ENCODE measurements around the gene CRYGN. TPM values are rescaled to one million over a fixed set of nuclear protein-coding genes. Genes with fewer than 3 reads are reported as not detected.

CRYGN gene
- total and polyA plus RNA-seq, 2 of the 13 experiments (the other 11 are each of a cell fraction or from before 2014, with no cell fraction given): 0.11 TPM; not detected in 1

GRCh38 chr7:151432658-151433521, 7.1 kb downstream of the CRYGN start:
- no TSS peak for BruUV-seq (replicated peaks)
- no peak overlapping the region for H2AFZ ChIP-seq (ENCODE audit: low read length)
- DNase-seq (ENCODE audit: low spot score): no peak
- no peak overlapping the region for H3K4me2 ChIP-seq (ENCODE audit: low read depth, low read length)
- intact Hi-C loops (cut with micrococcal nuclease; ENCODE audit: unreplicated experiment): no loop called here
- peaks cover 11 to 71% of the 10 kb centered on the region in 2 experiments for H3K27me3 ChIP-seq (ENCODE audit: control insufficient read depth in 1 of 2, insufficient read depth in 2 of 2, low read length in 2 of 2)
- TF ChIP-seq ZNF512B (CRISPR knock-in tag; IDR thresholded peaks at IDR 0.05; ENCODE audit: borderline replicate concordance) (no peak), NFE2 (CRISPR knock-in tag; IDR thresholded peaks at IDR 0.05) (no peak), SRY (CRISPR knock-in tag; IDR thresholded peaks at IDR 0.05) (no peak), RNF2 (conservative IDR thresholded peaks at IDR 0.05; ENCODE audit: low read depth) (no peak), FOXA1 (IDR thresholded peaks at IDR 0.05) (no peak), FOXA1 (CRISPR knock-in tag; IDR thresholded peaks at IDR 0.05) (no peak), TSC22D2 (CRISPR knock-in tag; IDR thresholded peaks at IDR 0.05; ENCODE audit: borderline replicate concordance) (no peak)
- no peak overlapping the region for H3K9ac ChIP-seq (ENCODE audit: insufficient read depth, low read depth, low read length)
- CTCF ChIA-PET (ENCODE audit: low intra/inter-chr PET ratio, low total read pairs): no interaction called here
- in situ Hi-C loops (cut with HindIII; ENCODE audit: extremely low pct_ligation_motif_present, low pct_unique_long_range_greater_than_20kb): no loop called here
- H4K20me1 ChIP-seq (ENCODE audit: insufficient read depth, low read length): no peaks in the 10 kb centered on the region
- POLR2A ChIA-PET: no interaction called here
- H3K27ac ChIP-seq (ENCODE audit: extremely low read length, insufficient read depth, low read length): no peak overlapping the region
- H3K4me1 ChIP-seq (ENCODE audit: insufficient read depth, low read length): no peaks in the 10 kb centered on the region
- H3K9me3 ChIP-seq (ENCODE audit: low read length): no peaks in the 10 kb centered on the region
- 49% methylated on average over 6 of the region's 14 CpGs for WGBS (ENCODE audit: low lambda C conversion rate)
- FAIRE-seq: no peak
- H3K4me3 ChIP-seq (replicated peaks in 1 of 3; ENCODE audit: insufficient read depth in 1 of 3, low read depth in 2 of 3, low read length in 3 of 3): no peak overlapping the region
- ATAC-seq: peak; percentile 49
- no peaks in the 10 kb centered on the region for H3K36me3 ChIP-seq (replicated peaks in 1 of 2; ENCODE audit: control insufficient read depth in 1 of 2, insufficient read depth in 2 of 2, low read length in 2 of 2)
- H3K79me2 ChIP-seq (ENCODE audit: insufficient read depth, low read length): no peaks in the 10 kb centered on the region
